ENCODE measurements around the gene CDC42.

DNA sequence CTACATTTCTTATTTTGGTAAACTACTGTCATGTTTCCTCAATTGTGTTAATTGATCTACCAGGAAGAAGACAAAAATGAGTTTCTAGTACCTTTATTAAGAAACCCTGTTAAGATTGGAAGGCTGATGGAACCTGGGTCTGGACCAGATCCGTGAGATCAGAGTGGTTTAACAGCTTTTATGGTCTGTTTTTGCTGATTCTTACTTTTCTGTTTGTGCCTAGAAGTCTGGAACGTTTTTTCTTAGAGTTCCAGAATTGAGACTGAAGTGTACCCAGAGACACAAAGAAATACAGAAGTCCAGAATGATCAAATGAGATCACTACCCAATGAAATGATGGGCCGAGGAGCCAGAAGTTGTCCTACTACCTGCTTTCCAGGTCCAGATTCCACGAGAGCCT, 22.5 kb upstream of the CDC42 start:
- TF ChIP-seq, protein P1, sequence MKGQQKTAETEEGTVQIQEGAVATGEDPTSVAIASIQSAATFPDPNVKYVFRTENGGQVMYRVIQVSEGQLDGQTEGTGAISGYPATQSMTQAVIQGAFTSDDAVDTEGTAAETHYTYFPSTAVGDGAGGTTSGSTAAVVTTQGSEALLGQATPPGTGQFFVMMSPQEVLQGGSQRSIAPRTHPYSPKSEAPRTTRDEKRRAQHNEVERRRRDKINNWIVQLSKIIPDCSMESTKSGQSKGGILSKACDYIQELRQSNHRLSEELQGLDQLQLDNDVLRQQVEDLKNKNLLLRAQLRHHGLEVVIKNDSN (CRISPR knock-in tag; IDR thresholded peaks at IDR 0.05), result no peak
- TF ChIP-seq ZNF121 (CRISPR knock-in tag; IDR thresholded peaks at IDR 0.05) (no peak), SMAD4 (CRISPR knock-in tag; IDR thresholded peaks at IDR 0.05) (no peak), ZNF263 (CRISPR knock-in tag; IDR thresholded peaks at IDR 0.05; ENCODE audit: low read depth) (no peak), FOXJ3 (CRISPR knock-in tag; IDR thresholded peaks at IDR 0.05; ENCODE audit: borderline replicate concordance) (no peak), ZNF138 (CRISPR knock-in tag; conservative IDR thresholded peaks at IDR 0.05) (no peak), CREM (CRISPR knock-in tag; IDR thresholded peaks at IDR 0.05) (no peak)
